ENCODE data around the gene STMP1.

DNA sequence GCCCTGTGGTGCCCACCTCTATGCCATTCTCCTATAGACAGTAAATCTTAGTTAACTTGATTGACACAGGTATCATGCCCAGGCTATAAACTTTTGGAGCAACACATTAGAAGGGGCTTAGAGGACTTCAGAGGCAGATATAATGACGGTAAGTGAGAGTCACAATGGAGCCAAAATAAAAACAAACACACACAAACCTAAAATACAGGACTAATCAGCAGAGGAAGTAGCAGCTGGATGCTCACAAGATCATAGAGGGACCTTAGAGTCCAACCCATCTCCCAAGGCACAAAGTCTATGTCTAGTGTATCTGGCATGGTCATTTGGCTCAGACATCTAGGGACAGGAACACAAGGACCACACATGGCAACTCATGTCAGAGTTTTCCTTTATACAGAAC lies 53.4 kb downstream of the STMP1 start:
- TF ChIP-seq, protein P1, sequence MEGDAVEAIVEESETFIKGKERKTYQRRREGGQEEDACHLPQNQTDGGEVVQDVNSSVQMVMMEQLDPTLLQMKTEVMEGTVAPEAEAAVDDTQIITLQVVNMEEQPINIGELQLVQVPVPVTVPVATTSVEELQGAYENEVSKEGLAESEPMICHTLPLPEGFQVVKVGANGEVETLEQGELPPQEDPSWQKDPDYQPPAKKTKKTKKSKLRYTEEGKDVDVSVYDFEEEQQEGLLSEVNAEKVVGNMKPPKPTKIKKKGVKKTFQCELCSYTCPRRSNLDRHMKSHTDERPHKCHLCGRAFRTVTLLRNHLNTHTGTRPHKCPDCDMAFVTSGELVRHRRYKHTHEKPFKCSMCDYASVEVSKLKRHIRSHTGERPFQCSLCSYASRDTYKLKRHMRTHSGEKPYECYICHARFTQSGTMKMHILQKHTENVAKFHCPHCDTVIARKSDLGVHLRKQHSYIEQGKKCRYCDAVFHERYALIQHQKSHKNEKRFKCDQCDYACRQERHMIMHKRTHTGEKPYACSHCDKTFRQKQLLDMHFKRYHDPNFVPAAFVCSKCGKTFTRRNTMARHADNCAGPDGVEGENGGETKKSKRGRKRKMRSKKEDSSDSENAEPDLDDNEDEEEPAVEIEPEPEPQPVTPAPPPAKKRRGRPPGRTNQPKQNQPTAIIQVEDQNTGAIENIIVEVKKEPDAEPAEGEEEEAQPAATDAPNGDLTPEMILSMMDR (IDR thresholded peaks at IDR 0.05; ENCODE audit: control extremely low read depth in 1 of 3, insufficient read depth in 1 of 3, low read depth in 1 of 3, low read length in 3 of 3) = no peak
- no peak for TF ChIP-seq POLR2A (IDR thresholded peaks at IDR 0.05; ENCODE audit: control extremely low read depth in 1 of 2, low read depth in 2 of 2, low read length in 2 of 2)
- TF ChIP-seq, protein P2, sequence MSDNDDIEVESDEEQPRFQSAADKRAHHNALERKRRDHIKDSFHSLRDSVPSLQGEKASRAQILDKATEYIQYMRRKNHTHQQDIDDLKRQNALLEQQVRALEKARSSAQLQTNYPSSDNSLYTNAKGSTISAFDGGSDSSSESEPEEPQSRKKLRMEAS (IDR thresholded peaks at IDR 0.05) = no peak
- TF ChIP-seq EGR1 (IDR thresholded peaks at IDR 0.05; ENCODE audit: borderline replicate concordance, low read depth, low read length) = no peak
- TF ChIP-seq TAF1 (IDR thresholded peaks at IDR 0.05; ENCODE audit: low read depth, low read length) = no peak

All from H1 (cell line).